ENCODE measurements around the gene SVOP.

The SVOP gene

DNA sequence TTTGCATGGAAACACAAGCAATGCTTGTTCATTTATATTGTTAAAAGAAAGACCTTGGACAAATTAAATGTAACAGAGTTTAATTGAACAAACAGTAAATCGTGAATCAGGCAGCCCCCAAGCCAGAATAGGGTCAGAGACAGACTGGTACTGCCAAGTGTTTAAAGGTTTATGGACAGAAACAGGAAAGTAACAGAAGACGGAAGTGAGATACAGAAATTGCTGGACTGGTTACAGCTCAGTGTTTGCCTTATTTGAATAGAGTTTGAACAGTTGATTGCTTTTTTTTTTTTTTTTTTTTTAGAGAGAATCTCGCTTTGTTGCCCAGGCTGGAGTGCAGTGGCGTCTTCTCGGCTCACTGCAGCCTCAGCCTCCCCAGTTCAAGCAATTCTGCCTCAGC lies 90.7 kb downstream of the SVOP start:
- DNase-seq = no peak

DNA sequence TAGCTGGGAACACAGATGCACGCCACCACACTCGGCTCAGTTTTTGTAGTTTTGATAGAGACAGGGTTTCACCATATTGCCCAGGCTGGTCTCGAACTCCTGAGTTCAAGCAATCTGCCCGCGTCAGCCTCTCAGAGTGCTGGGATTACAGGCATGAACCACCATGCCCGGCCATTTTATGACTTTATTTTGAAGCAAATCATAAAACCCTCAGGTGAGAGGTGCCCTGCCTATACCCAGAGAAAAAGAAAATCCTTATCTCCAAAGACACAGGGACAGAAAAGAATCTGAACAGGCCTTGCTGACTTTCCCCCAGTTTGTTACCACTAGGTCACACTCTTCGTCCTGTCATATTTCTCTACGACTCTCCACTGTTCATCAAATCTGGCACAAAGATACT lies 92.2 kb downstream of the SVOP start:
- DNase-seq = no peak

DNA sequence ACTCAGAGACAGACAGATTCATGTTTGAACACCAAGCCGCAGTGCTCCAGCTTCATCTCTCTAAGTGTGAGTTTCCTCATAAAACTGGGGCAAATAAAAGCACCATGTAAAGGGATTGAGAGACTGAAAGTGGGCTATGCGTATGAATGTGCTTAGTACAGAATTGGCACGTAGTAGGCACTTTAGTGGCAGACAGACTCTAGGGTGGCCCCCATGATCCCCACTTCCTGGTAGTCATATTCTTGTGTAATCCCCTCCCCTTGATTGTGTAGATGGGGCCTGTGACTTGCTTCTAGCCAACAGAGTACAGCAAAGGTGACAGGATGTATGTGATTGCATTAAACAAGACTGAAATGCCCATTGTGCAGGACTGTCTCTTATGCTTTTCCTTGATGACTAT lies 98.0 kb downstream of the SVOP start:
- DNase-seq = no peak

DNA sequence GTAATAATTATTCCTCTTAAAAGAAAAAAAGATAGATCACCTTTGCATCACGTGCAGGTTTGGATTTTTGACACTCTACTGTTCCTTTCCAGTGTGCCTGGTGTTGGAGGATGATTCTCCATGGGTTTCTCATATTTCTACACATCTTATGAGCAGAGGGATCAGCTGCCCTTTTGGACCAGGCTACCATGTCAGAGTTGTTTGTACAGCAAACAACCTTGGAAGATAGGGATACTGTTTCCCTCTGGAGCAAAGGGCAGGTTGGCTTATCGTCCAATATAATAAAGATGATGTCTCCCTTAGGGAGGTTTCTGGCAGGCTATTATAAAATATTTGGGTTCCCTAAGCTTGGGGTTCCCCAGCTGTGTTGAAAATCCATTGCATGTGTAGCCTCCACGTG lies 98.9 kb downstream of the SVOP start:
- no peak for DNase-seq

DNA sequence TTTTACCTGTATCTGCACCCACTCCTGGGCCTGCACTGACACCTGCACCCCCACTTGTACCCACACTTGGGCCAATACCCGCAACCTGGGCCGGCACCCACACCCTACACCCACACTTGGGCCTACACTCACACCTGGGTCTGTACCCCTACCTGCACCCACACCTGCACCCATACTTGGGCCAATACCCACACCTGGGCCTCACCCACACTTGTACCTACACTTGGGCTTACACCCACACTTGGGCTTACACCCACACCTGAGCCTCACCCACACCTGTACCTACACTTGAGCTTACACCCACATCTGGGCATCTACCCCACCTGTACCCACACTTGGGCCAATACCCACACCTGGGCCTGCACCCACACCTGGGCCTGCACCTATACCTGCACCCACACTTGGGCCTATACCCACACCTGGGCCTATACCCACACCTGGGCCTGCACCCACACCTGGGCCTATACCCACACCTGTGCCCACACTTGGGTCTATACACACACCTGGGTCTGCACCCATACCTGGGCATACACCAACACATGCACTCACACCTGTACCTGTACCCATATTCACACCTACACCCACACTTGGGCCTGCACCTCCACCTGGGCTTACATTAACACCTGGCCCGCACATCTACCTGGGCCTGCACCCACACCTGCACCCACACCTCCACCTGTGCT lies 101.8 kb downstream of the SVOP start:
- no peak for DNase-seq

DNA sequence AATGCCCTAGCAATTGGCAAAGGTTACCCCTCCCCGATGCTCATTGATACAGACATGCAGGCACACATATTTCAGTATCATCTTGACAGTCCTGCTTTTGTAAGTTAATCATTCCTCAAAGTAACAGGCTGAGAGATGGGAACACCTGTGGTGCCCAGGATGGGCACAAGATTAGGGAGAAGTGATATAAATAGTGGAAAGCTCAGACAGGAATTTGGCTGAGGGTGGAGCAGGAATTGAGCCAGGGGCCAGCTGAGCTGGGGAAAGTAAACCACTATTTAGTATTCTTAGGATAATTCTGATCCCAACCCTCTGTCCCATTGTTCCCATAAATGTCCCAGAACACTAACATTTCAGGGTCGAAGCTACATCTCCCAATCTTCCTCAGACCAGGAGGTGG lies 102.7 kb downstream of the SVOP start:
- DNase-seq = no peak

DNA sequence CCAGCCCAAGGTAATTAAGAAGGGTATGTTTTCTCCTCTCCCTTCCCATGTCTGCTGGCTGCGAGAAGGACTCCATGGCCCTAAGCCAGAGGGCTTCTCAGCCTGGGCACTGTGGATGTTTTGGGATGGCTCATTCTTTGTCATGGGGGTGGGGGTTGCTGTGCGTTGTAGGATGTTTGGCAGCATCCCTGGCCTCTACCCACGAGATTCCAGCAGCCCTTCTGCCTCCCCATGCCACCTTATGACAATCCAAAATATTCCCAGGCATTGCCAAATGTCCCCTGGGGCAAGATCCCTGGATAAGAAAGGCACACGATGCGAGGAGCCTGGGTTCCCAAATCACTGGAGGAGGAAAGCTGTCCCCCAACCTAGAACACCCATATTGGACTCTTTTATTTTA lies 104.5 kb downstream of the SVOP start:
- DNase-seq = no peak

DNA sequence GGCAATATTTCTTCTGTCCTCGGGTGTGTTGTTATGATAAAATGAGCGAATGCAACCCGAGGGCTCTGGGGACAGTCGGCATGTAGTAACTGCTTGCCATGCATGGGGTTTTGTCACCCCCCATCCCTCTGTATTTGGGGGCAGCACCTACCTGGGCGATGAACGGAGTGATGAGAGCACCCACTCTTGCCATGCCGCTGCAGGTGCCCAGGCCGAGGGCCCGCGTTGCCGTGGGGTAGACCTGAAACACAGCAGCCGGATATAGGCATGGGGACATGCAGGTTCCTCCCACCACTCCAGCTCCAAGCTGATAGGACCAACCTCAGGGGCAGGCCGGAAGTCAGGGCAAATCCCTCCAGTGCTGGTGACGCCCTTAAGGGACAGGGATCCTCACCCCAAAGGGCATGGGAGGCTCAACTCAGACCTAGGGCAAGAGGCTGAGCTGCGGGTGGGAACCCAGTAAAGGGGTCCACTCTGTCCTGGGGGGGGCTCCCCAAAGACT lies 105.2 kb downstream of the SVOP start:
- no peak for DNase-seq

DNA sequence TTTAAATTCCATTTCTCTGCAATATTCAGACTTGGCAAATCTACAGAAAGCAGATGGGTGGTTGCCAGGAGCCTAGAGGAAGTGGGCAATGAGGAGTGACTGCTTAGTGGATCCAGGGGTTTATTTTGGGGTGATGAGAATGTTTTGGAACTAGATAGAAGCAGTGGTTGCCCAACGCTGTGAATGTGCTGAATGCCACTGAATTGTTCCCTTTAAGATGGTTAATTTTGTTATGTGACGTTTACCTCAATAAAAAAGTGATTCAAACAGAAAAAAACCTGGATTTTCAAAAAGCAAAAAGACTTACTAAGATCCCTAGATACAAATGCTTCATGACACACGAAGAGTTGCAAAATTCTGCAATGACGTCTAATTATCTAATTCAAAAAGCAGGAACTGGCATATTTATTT lies 106.7 kb downstream of the SVOP start:
- DNase-seq = no peak

DNA sequence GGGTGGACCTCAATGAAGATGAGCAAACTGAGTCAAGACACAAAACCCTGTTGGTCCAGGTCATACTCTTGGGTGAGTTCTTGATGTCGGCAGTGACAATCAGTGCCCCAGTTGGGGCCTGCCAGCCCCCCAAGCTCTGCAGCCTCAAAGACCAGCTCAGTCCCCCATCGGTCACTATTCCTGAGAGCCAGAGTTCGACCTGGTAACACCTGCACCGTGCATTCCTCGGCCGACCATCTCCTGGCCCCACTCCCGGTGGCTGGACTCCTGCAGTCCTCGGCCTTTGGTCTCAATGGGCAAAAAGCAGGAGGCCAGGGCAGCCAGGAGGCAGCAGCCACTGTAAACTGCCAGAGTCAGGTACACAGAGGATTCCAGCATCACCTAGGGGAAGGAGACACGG lies 108.5 kb downstream of the SVOP start:
- DNase-seq = no peak

DNA sequence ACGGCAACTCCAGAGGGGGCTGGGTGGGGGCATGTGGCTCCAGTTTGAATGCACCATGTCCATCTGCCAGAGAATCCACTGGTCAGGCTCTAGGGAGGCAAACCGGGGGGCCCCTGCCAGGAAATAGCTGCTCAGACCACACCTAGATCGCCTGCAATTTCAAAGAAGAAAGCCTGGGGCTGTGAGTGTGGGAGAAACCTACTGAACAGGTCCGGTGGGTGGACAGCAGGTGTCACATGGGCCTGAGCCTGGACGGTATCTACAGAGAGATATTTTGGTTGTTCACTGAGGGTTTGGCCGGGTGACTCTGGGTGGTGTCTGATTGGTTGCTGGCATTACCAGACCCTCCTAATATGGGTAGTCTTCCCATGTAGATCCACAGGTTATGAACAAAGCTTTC lies 109.0 kb downstream of the SVOP start:
- no peak for DNase-seq

DNA sequence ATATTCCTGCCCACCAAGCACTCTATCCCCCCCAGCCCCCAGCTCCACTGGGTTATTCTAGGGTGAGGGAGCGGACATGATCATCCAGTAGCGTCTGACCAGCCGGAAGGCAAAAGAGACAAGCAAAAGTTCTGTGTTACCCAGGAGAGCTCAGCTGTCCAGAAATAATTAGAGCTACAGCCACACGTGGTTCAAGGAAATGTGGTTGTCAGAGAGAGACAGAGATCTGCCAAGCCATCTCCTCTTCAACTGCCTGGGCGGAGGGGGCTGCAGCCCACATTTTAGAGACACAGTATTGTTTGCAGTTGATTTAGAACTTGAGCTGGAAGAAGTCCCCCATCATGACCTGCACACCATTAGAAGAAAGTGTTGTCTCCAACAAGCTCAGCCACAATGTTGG lies 110.5 kb downstream of the SVOP start:
- no peak for DNase-seq

DNA sequence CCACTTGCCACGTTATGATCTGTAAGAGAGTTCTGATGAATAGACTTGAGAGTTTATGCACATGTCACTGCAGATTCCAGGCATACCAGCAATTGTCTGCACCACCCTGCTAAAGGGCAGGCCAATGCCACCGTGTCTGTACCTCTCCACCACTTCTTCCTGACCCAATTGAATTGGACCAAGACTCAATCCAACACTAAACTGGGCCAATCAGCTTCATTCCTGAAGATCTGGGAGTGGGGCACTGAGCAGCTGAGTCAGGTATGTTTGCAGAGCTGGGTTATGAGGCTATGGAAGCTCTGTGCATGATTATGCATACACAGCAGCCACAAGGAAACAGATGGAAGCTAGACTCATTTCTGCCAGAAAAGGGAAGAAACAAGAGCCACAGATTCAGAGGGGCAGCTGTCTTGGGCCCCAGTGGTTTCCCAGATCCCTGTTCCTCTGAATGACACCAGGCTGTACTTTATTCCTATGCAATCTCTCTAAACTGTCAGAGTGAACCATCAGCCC lies 113.0 kb downstream of the SVOP start:
- DNase-seq = no peak

DNA sequence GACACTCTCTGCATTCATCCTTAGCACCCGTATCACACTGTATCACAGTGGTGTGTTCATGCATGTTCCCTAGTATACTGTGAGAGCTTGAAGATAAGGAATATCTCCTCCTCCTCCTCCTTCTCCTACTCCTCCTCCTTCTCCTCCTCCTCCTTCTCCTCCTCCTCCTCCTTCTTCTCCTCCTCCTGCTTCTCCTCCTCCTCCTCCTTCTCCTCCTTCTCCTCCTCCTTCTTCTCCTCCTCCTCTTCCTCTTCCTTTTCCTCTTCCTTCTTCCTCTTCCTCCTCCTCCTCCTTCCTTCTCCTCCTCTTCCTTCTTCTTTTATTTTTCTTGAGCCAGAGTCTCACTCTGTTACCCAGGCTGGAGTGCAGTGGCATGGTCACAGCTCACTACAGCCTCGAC lies 113.9 kb downstream of the SVOP start:
- no peak for DNase-seq

DNA sequence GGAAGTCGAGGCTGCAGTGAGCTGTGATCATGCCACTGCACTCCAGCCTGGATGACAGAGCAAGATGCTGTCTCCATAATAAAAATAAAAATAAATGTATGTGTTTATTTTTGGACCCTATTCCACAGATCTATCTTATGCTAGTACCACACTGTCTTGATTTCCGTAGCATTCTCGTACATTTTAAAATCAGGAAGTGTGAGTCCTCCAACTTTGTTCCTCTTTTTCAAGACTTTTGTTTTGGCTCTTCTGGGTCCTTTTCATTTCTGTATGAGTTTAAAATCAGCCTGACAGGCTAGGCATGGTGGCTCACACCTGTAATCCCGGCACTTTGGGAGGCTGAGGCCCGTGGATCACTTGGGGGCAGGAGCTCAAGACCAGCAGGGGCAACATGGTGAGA lies 115.1 kb downstream of the SVOP start:
- no peak for DNase-seq

DNA sequence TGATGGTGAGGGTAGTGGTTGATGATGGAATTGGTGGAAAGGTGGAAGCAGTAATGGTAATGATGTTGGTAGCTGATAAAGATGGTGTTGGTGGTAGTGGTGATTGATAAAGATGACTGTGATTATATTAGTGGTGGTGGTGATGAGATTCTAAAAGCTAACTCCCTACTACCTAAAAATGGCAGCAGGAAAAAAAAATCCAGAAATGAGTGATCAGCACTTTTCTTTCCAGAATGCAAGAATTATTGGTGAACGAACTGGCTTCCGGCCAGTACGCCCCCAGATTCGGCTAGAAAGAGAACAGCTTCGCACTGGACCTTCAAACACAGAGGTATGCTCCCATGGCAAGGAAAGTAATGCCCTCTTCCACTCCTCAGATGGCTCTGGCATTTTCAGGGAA lies 121.7 kb downstream of the SVOP start:
- DNase-seq = no peak

DNA sequence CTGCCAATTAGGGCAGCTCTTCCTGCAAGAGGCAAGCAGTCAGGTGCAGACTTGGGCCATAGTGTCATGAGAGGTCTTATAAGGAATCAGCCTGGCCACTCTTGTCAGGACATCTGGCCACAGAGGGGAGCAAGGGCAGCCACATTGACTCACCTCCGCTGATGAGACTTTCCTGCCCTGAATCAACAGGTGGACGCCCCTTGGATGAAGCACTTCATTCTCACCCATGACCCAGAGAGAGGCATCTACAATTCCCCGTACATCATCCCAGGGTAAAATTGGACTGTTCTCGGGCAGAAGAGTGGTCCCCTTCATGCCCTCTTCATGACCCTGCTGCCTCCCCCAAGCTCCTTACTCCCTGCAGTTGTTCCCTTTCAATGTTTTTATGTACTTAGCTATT lies 124.1 kb downstream of the SVOP start:
- no peak for DNase-seq

DNA sequence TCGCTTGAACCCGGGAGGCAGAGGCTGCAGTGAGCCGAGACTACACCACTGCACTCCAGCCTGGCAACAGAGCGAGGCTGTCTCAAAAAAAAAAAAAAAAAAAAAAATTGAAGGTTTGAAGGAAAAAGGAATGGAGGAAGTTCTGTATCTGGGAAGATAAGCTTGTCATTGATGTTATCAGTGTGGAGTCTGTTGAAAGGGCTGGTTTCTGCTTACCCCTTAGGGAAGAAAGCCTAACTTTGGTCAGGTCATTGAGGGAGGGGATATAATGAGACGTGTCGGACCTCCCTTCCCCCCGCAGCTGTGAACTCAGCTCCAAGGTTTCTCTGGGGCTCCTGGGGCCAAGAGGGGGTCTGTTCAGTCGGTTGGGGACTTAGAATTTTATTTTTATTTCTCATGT lies 124.5 kb downstream of the SVOP start:
- no peak for DNase-seq

DNA sequence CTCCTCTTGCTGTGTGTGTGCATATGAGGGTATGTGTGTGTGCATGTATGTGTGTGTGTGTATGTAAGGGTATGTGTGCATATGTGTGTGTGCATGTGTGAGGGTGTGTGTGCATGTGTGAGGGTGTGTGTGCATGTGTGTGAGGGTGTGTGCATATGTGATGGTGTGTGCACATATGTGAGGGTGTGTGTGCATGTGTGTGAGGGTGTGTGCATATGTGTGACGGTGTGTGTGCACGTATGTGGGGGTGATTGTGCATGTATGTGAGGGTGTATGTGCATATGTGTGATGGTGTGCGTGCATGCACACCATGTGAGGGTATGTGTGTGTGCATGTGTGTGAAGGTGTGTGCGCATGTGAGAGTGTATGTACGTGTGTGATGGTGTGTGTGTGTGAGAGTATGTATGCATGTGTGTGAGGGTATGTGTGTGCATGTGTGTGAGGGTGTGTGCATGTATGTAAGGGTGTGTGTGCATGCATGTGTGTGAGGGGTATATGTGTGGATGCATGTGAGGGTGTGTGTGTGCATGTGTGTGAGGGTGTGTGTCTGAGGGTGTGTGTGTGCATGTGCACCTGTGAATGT lies 125.6 kb downstream of the SVOP start:
- DNase-seq = no peak

DNA sequence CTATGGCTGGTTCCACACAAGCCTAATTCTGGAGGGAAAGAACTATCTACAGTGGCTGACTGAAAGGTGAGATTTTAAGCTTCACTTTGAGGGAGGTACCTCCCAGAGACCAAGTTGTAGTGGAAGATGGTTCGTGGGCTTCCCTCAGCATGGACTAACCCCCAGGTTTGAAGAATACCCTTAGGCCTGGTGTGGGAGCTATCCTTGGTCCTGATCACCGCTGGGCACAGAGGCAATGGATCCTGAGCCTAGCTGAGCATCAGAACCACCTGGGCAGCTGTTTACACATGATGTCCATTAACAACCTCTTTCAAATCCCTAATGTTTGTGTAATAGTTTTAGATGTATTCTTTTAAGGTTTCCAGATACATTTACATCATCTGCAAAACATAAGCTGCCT lies 130.7 kb downstream of the SVOP start:
- DNase-seq = no peak

DNA sequence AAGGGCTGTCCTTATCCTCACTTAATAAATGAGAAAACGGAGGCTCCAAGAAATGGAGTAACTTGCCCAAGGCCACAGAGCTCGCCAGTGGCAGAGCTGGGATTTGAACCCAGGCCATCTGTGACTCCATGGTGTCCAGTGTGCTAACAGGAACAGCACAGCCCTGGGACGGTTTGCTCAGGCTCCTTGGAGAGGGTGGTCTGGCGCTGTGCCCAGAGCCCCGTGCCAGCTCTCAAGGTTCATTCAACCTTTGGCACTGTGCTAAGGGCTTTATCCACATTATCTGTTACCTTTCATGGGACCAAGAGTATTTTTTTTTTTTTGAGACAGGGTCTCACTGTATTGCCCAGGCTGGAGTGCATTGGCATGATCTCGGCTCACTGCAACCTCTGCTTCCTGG lies 132.8 kb downstream of the SVOP start:
- DNase-seq = no peak

DNA sequence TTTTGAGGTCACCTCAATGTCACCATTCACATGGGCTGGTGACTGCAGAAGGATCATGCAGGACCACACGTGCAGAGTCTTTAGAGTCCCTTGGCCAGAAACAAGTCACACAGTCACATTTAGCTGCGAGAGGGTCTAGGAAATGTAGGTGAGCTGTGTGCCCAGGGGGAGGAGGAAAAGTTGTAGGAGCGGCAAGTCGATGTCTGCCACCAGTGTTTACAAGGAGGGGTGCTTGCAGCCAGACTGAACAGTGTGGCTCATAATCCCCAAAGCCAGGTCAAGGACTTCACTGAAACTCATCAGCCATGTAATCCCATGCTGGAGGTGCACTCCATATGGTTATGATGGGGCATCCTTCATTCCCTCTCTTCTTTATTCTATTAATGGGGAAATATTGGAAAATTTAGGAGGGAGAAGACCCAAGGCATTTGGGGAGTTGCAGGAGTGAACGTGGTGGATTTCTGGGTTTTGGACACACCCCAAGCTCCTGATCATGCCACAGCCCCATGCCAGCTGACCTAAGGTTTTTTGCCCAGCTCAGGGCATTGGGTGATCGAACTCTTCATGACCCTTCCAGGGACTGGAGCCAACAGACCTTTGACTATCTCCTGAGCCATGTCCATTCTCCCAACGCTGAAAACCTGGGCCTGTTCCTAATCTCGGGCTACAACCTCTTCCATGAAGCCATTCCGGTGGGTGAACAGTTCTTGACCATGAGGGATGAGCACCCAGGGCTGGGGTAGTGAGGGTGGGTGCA lies 133.8 kb downstream of the SVOP start:
- no peak for DNase-seq

DNA sequence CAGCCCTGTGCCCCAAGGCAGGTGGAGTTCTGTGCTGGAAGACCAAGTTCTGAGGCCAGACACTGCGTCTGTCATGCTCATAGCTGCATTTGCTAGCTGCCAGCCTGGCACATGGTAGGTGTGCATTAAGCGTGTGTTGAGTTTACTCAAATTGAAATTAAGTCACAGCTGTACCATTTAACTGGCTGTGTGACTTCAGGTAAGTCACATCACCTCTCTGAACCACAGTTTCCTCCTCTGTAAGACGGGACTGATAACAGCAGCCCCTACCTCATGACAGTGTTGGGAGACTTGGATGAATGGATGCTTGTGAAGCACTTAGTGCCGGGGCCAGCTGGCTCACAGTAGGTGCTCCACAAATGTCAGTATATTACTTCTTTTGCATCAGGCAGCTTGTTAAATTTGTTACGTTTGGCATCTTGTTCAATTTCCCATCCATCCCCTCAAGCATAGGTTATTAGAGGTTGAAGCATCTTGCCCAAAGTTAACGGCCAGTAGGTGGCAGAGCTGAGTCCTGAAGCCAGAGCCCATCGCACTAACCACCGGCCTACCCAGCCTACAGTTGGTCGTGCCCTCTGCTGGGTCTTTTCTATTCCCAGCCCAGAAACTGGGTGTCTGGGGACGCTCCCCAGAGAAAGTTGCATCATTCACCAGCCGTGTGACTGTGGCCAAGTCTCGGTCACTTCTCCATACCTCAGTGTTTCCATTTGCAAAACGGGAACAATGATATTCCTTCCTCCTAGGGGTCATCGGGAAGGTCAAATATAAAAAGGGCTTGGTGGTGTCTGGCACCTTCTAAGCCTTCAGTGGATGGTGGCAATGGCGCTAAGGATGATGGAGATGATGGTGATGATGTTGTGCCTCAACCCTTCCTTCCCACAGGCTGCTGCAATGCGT lies 136.5 kb downstream of the SVOP start:
- peak; percentile 43 to 67 for DNase-seq

Measured in stimulated activated CD4-positive, alpha-beta T cell treated with anti-CD3 and anti-CD28 coated beads, Interleukin-4, amount 100 ng/mL, for 4 hours (primary cell).